GM21528 (cell line): Measurements from ENCODE around the gene MTHFSD.

Source experiments
- ATAC-seq: cut with Tn5 transposase; IDR thresholded peaks from one replicate; pipeline ENCODE4 v1.9.1; 2021; ENCODE audit warnings: mild to moderate bottlenecking, moderate library complexity; ENCODE audit not compliant: unreplicated experiment, low FRiP score

Gene MTHFSD

GRCh38 chr16:86553356-86553755 is 1.7 kb downstream of the MTHFSD start:
- no peak for ATAC-seq

- ATAC-seq, result no peak
These were observed 4.8 kb downstream of the MTHFSD start for GRCh38 chr16:86550281-86550680.

- ATAC-seq, result no peak
These were observed 5.2 kb downstream of the MTHFSD start for GRCh38 chr16:86549893-86550190.

- ATAC-seq, result no peak
These were observed 5.8 kb downstream of the MTHFSD start for GRCh38 chr16:86549076-86549892.

- no peak for ATAC-seq
These were observed 7.7 kb downstream of the MTHFSD start for GRCh38 chr16:86547286-86547685.

GRCh38 chr16:86546638-86547013 is 8.4 kb downstream of the MTHFSD start:
- ATAC-seq, result no peak

GRCh38 chr16:86545954-86546637 is 8.9 kb downstream of the MTHFSD start:
- ATAC-seq, result no peak

GRCh38 chr16:86545481-86545880 is 9.6 kb downstream of the MTHFSD start:
- ATAC-seq, result no peak

GRCh38 chr16:86542756-86543750 is 12.0 kb downstream of the MTHFSD start:
- ATAC-seq, result no peak

GRCh38 chr16:86541560-86541959 is 13.5 kb downstream of the MTHFSD start:
- ATAC-seq, result no peak

GRCh38 chr16:86540894-86541293 is 14.1 kb downstream of the MTHFSD start:
- ATAC-seq, result no peak

- ATAC-seq, result no peak
These were observed 16.7 kb downstream of the MTHFSD start for GRCh38 chr16:86538196-86538780.

- no peak for ATAC-seq
These were observed 17.5 kb downstream of the MTHFSD start for GRCh38 chr16:86537486-86537885.

- ATAC-seq, result no peak
These were observed 18.4 kb downstream of the MTHFSD start for GRCh38 chr16:86536621-86537020.

- ATAC-seq, result no peak
These were observed 20.0 kb downstream of the MTHFSD start for GRCh38 chr16:86534779-86535615.

- no peak for ATAC-seq
These were observed 21.2 kb downstream of the MTHFSD start for GRCh38 chr16:86533767-86534351.

- no peak for ATAC-seq
These were observed 22.0 kb downstream of the MTHFSD start for GRCh38 chr16:86533076-86533475.

GRCh38 chr16:86532526-86532815 is 22.6 kb downstream of the MTHFSD start:
- no peak for ATAC-seq

- ATAC-seq, result no peak
These were observed 23.2 kb downstream of the MTHFSD start for GRCh38 chr16:86531641-86532525.
